Naive thymus-derived CD4-positive, alpha-beta T cell (primary cell): Measurements from ENCODE around the gene WFIKKN2. TPM values are rescaled to one million over a fixed set of nuclear protein-coding genes. Genes with fewer than 3 reads are reported as not detected.
A peak's percentile ranks its signal among the peaks of the same experiment; 100 is the strongest.

Source experiments
- ATAC-seq: fragments of 150-1000 bp; cut with Tn5 transposase; 2 replicates; pipeline ENCODE4 v1.10.0; 2021; ENCODE audit warnings: mild to moderate bottlenecking, moderate library complexity
- CTCF ChIA-PET: fragments of 350-600 bp; sonication (Branson Sonifier 250); formaldehyde crosslinking; loops from one replicate; lab custom pipeline; 2021; ENCODE audit warnings: antibody characterized with exemption; lab: Charles Lee
- POLR2A ChIA-PET: fragments of 350-600 bp; sonication (Branson Sonifier 250); formaldehyde crosslinking; loops from one replicate; lab custom pipeline; 2021; ENCODE audit warnings: antibody characterized with exemption, inconsistent platforms; lab: Charles Lee
- DNase-seq, 9 donors: peaks; one replicate each; pipeline versions ENCODE4 v3.0.0 to v3.0.0-alpha.2; 2020 to 2022; ENCODE audit warnings: mixed read lengths in 1 of 9
- H3K27ac ChIP-seq: one replicate; pipeline ENCODE4 v1.7.0; 2013; ENCODE audit warnings: mild to moderate bottlenecking, low read depth, low read length, moderate library complexity
- H3K27me3 ChIP-seq, 2 donors: one replicate each; pipeline ENCODE4 v1.7.0; 2013; ENCODE audit warnings: low read length in 2 of 2, mild to moderate bottlenecking in 2 of 2, moderate library complexity in 2 of 2; ENCODE audit not compliant: control insufficient read depth in 2 of 2, insufficient read depth in 2 of 2
- H3K36me3 ChIP-seq, 3 experiments: 1 replicate in 2 of 3; 2 replicates in 1 of 3; pipeline ENCODE4 v1.7.0; 2013; ENCODE audit warnings: low read length in 3 of 3, mild to moderate bottlenecking in 3 of 3, moderate library complexity in 1 of 3; ENCODE audit not compliant: insufficient read depth in 3 of 3, control insufficient read depth in 2 of 3
- H3K4me1 ChIP-seq, 2 donors: one replicate each; pipeline ENCODE4 v1.7.0; 2013; ENCODE audit warnings: low read length in 2 of 2, mild to moderate bottlenecking in 2 of 2, moderate library complexity in 1 of 2; ENCODE audit not compliant: control insufficient read depth in 2 of 2, insufficient read depth in 2 of 2
- H3K4me3 ChIP-seq: 2 replicates; pipeline ENCODE4 v1.7.0; 2013; ENCODE audit warnings: mild to moderate bottlenecking, low read length
- H3K9me3 ChIP-seq, 3 experiments: 1 replicate in 2 of 3; 2 replicates in 1 of 3; pipeline ENCODE4 v1.7.0; 2013; ENCODE audit warnings: low read length in 3 of 3; ENCODE audit not compliant: control insufficient read depth in 2 of 3
- H3K27ac Mint-ChIP-seq, 9 donors: one replicate each; pipeline ENCODE4 v1.8.0; 2020 to 2022; ENCODE audit warnings: mixed read lengths in 9 of 9, mild to moderate bottlenecking in 8 of 9, moderate library complexity in 5 of 9, inconsistent platforms in 2 of 9
- H3K27me3 Mint-ChIP-seq, 5 donors: one replicate each; pipeline ENCODE4 v1.8.0; 2021 to 2022; ENCODE audit warnings: mixed read lengths in 5 of 5, mild to moderate bottlenecking in 1 of 5
- H3K36me3 Mint-ChIP-seq, 5 donors: one replicate each; pipeline ENCODE4 v1.8.0; 2020 to 2022; ENCODE audit warnings: mixed read lengths in 5 of 5, mild to moderate bottlenecking in 3 of 5, inconsistent platforms in 1 of 5
- H3K4me1 Mint-ChIP-seq, 7 donors: one replicate each; pipeline ENCODE4 v1.8.0; 2020 to 2022; ENCODE audit warnings: mixed read lengths in 7 of 7, mild to moderate bottlenecking in 3 of 7, inconsistent platforms in 1 of 7
- H3K4me3 Mint-ChIP-seq, 10 donors: one replicate each; pipeline ENCODE4 v1.8.0; 2020 to 2022; ENCODE audit warnings: mild to moderate bottlenecking in 10 of 10, mixed read lengths in 10 of 10, moderate library complexity in 6 of 10, inconsistent platforms in 2 of 10
- H3K9me3 Mint-ChIP-seq, 11 donors: one replicate each; pipeline ENCODE4 v1.8.0; 2020 to 2022; ENCODE audit warnings: mixed read lengths in 11 of 11, mild to moderate bottlenecking in 4 of 11, inconsistent platforms in 1 of 11, moderate library complexity in 1 of 11
- intact Hi-C, 2 donors: fragments of 100-400 bp; cut with micrococcal nuclease; formaldehyde crosslinking; loops; one replicate each; pipeline ENCODE4 v1.15.1; 2023
- polyA plus RNA-seq, 2 donors: library from polyadenylated mRNA; unstranded; fragments of 300-500 nt; fragmentation: Illumina TruSeq; gene quantifications; one replicate each; pipeline ENCODE4 v1.2.3, GENCODE V29; 2021
- total RNA-seq, 6 experiments: library from RNA in 5 of 6; stranded (reverse) in 5 of 6; gene quantifications; 1 replicate in 5 of 6; 2 replicates in 1 of 6; pipeline ENCODE4 v1.2.3 and lab custom pipeline; 2021 to 2026

The WFIKKN2 gene
- total and polyA plus RNA-seq, 7 experiments from 2014 or later = not detected

DNA sequence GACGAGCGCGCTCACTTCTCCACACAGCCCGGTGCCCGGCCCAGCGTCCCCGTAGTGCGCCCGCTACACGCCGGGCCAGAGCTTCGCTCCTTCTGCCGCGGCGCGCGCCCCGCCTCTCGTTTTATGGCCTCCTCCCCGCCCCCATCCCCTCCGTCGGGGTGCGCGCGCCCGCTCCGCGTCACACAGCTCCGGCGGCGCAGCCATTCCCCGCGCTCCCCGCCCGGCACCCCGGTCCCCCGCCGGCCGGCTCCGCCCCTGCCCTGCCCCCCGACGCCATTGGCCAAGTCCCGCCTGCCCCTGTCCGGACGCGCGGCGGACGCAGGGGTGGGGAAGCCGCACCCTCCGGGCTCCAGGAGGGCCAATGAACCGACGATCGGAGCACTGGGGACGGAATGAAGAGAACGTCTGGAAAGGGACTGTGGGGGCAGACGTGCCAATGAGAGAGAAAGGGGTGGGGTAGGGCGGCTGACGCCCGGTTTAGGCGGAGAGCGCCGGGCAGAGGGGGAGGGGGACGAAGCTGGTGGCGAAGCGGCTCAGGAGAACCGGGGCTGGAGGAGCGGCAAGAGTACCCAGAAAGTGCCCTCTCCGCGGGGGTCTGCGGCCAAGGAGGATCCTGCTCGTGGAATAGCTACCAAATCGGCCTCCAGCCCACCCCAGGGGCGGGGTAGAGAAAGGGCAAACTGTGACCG lies 31.0 kb downstream of the WFIKKN2 start, which contains the start of gene TOB1:
TSS of gene TOB1 (minus strand) at position 94 of the 689 bp plus-strand sequence. CDS start 2,337 bp downstream, outside the sequence.
- Histone ChIP-seq H3K27me3 (no peaks in the 10 kb centered on the region), H3K27ac (peak within 1 kb of the TSS; percentile 98), H3K9me3 (no peaks in the 10 kb centered on the region), H3K4me3 (peak within 1 kb of the TSS; percentile 89), H3K36me3 (peaks cover 5 to 16% (median 13%) of the 10 kb centered on the region in 3 experiments), H3K4me1 (peaks cover 39 to 48% of the 10 kb centered on the region in 2 donors)
- intact Hi-C loops = loop anchor here (1.0 to 5.0 kb wide), 12 partner anchors 91 to 1504 kb away; partner anchors contain the start of genes ANKRD40 (in 2 of the 2), NME2 (in 2 of the 2), LUC7L3 (in 1 of the 2) and MBTD1 (in 1 of the 2)
- Mint-ChIP-seq H3K9me3 (peaks cover 0 to 5% (median 0%) of the 10 kb centered on the region in 11 donors), H3K36me3 (peaks cover 0 to 25% (median 17%) of the 10 kb centered on the region in 5 donors), H3K27ac (peak within 1 kb of the TSS; percentile 98 to 100 (median 100)), H3K27me3 (peaks cover 0 to 2% (median 0%) of the 10 kb centered on the region in 5 donors), H3K4me1 (peaks cover 33 to 65% (median 57%) of the 10 kb centered on the region in 7 donors), H3K4me3 (peak within 1 kb of the TSS; percentile 96 to 100 (median 100))
- peak; percentile 92 to 98 (median 95) for DNase-seq
- ATAC-seq = peak; percentile 86
- CTCF ChIA-PET = interaction anchor here (0.5 to 6.3 kb wide), 15 partner anchors 14 to 287 kb away, joined by 3 to 58 read pairs (median 8); partner anchors contain the start of gene NME1
- POLR2A ChIA-PET = interaction anchor here (0.6 to 18.6 kb wide), 22 partner anchors 8 to 720 kb away, joined by 3 to 828 read pairs (median 8); partner anchors contain the start of genes ANKRD40, LUC7L3, NME1 and NME2

DNA sequence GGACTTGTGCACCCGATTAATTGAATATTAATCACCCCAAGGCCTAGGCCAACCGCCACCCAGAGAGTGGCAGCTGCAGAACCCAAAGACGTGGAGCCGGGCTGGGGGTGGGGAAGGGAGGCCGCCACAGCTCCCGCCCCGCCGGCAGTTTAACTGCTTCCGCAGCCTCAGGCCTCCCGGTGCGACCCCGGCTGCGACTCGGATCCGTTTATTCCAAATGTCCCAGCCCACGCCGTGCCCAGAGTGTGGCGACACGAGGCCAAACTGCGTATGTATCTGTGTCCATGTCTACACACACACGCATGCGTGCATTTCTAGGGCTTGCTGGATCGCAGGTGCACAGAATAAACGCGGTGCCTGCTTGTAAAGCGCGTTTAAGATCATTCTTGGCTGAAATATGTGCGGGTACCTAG lies 31.6 kb downstream of the WFIKKN2 start:
- POLR2A ChIA-PET = interaction anchor here (0.7 to 18.6 kb wide), 16 partner anchors 8 to 299 kb away, joined by 3 to 828 read pairs (median 12); partner anchors contain the start of genes ANKRD40, LUC7L3, NME1 and NME2
- H3K4me3 Mint-ChIP-seq = peak overlapping the region; percentile 81 to 100 (median 94)

GRCh38 chr17:50867363-50868139 lies 32.2 kb downstream of the WFIKKN2 start:
- H3K4me1 ChIP-seq = peaks cover 41 to 53% of the 10 kb centered on the region in 2 donors
- H3K4me1 Mint-ChIP-seq = peaks cover 36 to 68% (median 58%) of the 10 kb centered on the region in 7 donors

More for the DNA sequence above, 31.6 kb downstream of the WFIKKN2 start:
- intact Hi-C loops = loop anchor here (1.0 to 5.0 kb wide), 17 partner anchors 43 to 1505 kb away; partner anchors contain the start of genes ANKRD40 (in 2 of the 2), MBTD1 (in 2 of the 2), NME2 (in 2 of the 2) and UTP18 (in 2 of the 2)
- Histone ChIP-seq H3K36me3 (peaks cover 5 to 11% (median 8%) of the 10 kb centered on the region in 3 experiments), H3K4me1 (peaks cover 40 to 48% of the 10 kb centered on the region in 2 donors), H3K9me3 (no peaks in the 10 kb centered on the region), H3K4me3 (peak overlapping the region; percentile 89), H3K27ac (peak overlapping the region; percentile 98), H3K27me3 (no peaks in the 10 kb centered on the region)
- DNase-seq = peak in 7 of 9 donors; percentile 58 to 85 (median 82)
- Mint-ChIP-seq H3K4me1 (peaks cover 36 to 65% (median 57%) of the 10 kb centered on the region in 7 donors), H3K27ac (peak overlapping the region; percentile 95 to 100 (median 98)), H3K27me3 (peaks cover 0 to 2% (median 0%) of the 10 kb centered on the region in 5 donors), H3K9me3 (peaks cover 0 to 5% (median 0%) of the 10 kb centered on the region in 11 donors), H3K36me3 (peaks cover 0 to 20% (median 11%) of the 10 kb centered on the region in 5 donors)
- CTCF ChIA-PET = interaction anchor here (0.7 to 3.4 kb wide), 15 partner anchors 14 to 87 kb away, joined by 3 to 33 read pairs (median 6); no protein-coding TSS in a partner anchor
- ATAC-seq = peak; percentile 26

DNA sequence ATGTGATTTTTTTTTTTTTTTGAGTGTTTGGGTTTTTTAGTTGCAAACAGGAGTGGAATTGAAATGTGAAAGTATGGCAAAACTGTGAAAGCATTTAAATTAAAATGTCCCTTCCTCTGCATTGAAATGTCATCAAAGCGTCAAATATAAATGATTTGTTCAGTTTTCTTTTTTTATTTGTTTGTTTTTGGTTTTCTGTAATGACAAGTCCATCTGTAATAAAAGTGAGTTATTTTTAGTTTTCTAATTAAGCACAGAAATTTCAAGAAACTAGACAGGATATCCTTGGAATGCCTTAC lies 32.7 kb downstream of the WFIKKN2 start:
- POLR2A ChIA-PET = interaction anchor here (2.0 to 18.6 kb wide), 6 partner anchors 15 to 297 kb away, joined by 7 to 828 read pairs (median 212); partner anchors contain the start of gene NME2

More at GRCh38 chr17:50867363-50868139, 32.2 kb downstream of the WFIKKN2 start:
- peaks cover 0 to 2% (median 0%) of the 10 kb centered on the region in 5 donors for H3K27me3 Mint-ChIP-seq
- H3K36me3 Mint-ChIP-seq = peaks cover 0 to 19% (median 10%) of the 10 kb centered on the region in 5 donors
- H3K9me3 ChIP-seq = no peaks in the 10 kb centered on the region
- H3K36me3 ChIP-seq = peaks cover 5 to 11% (median 8%) of the 10 kb centered on the region in 3 experiments
- peak overlapping the region; percentile 95 to 100 (median 98) for H3K27ac Mint-ChIP-seq
- ChIA-PET CTCF (interaction anchor here (0.7 to 3.4 kb wide), 13 partner anchors 15 to 85 kb away, joined by 3 to 33 read pairs (median 5); no protein-coding TSS in a partner anchor), POLR2A (interaction anchor here (1.0 to 18.6 kb wide), 13 partner anchors 7 to 298 kb away, joined by 3 to 828 read pairs (median 18); partner anchors contain the start of genes ANKRD40, NME1 and NME2)
- peak overlapping the region; percentile 81 to 100 (median 94) for H3K4me3 Mint-ChIP-seq
- intact Hi-C loops = loop anchor here (1.0 to 5.0 kb wide), 15 partner anchors 43 to 1505 kb away; partner anchors contain the start of genes ANKRD40 (in 2 of the 2), NME2 (in 2 of the 2), MBTD1 (in 1 of the 2) and PPP1R9B (in 1 of the 2)
- peak overlapping the region; percentile 98 for H3K27ac ChIP-seq
- H3K9me3 Mint-ChIP-seq = peaks cover 0 to 5% (median 0%) of the 10 kb centered on the region in 11 donors
- peak; percentile 58 to 90 (median 88) for DNase-seq
- no peaks in the 10 kb centered on the region for H3K27me3 ChIP-seq
- H3K4me3 ChIP-seq = peak overlapping the region; percentile 89
- ATAC-seq = peak; percentile 47

DNA sequence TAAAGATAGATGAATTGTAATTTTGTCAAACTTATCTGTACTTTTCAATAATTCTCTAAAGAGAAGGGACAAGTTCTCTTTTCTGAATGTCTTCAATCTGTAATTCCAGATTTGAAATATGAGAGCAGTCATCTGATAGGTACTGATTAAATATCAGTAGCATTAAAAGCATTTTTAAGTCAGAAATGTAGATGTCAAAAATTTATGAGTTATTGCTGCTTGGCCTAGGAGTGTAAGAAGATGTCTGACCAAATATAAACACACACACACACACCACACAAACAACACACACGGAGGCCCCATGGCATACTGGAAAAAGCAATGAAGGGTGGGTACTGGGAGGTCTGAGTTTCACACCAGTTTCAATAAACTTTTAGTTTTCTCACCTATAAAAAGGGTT lies 33.2 kb downstream of the WFIKKN2 start:
- POLR2A ChIA-PET = interaction anchor here (0.9 to 1.2 kb wide), 3 partner anchors 32 to 62 kb away, joined by 3 to 7 read pairs (median 3); no protein-coding TSS in a partner anchor
- Histone ChIP-seq H3K27me3 (no peaks in the 10 kb centered on the region), H3K4me3 (no peak overlapping the region), H3K36me3 (peaks cover 1 to 6% (median 3%) of the 10 kb centered on the region in 3 experiments), H3K9me3 (no peaks in the 10 kb centered on the region), H3K4me1 (peaks cover 37 to 53% of the 10 kb centered on the region in 2 donors), H3K27ac (peak overlapping the region; percentile 98)
- Mint-ChIP-seq H3K36me3 (peaks cover 0 to 10% (median 3%) of the 10 kb centered on the region in 5 donors), H3K4me3 (peak overlapping the region; percentile 81 to 100 (median 94)), H3K9me3 (peaks cover 0 to 5% (median 0%) of the 10 kb centered on the region in 11 donors), H3K27me3 (peaks cover 0 to 9% (median 0%) of the 10 kb centered on the region in 5 donors), H3K27ac (peak overlapping the region in 8 of 9 donors; percentile 95 to 100 (median 98)), H3K4me1 (peaks cover 32 to 69% (median 60%) of the 10 kb centered on the region in 7 donors)
- intact Hi-C loops = loop anchor here (5.0 kb wide), 7 partner anchors 89 to 1506 kb away; partner anchors contain the start of genes ANKRD40 (in 2 of the 2), NME2 (in 1 of the 2), PPP1R9B (in 1 of the 2) and SPOP (in 1 of the 2)
- ATAC-seq (no peak), DNase-seq (no peak)
- CTCF ChIA-PET = interaction anchor here (0.6 kb wide), 2 partner anchors 69 to 74 kb away, joined by 3 read pairs; no protein-coding TSS in a partner anchor

More for the DNA sequence above, 32.7 kb downstream of the WFIKKN2 start:
- Histone ChIP-seq H3K27me3 (no peaks in the 10 kb centered on the region), H3K9me3 (no peaks in the 10 kb centered on the region), H3K4me1 (peaks cover 41 to 53% of the 10 kb centered on the region in 2 donors), H3K36me3 (peaks cover 5 to 7% (median 6%) of the 10 kb centered on the region in 3 experiments), H3K27ac (peak overlapping the region; percentile 98), H3K4me3 (peak overlapping the region; percentile 89)
- Mint-ChIP-seq H3K9me3 (peaks cover 0 to 5% (median 0%) of the 10 kb centered on the region in 11 donors), H3K4me1 (peaks cover 33 to 69% (median 60%) of the 10 kb centered on the region in 7 donors), H3K36me3 (peaks cover 0 to 15% (median 6%) of the 10 kb centered on the region in 5 donors), H3K27me3 (peaks cover 0 to 5% (median 0%) of the 10 kb centered on the region in 5 donors), H3K27ac (peak overlapping the region; percentile 95 to 100 (median 98)), H3K4me3 (peak overlapping the region; percentile 81 to 100 (median 94))
- intact Hi-C loops = loop anchor here (5.0 kb wide), 7 partner anchors 89 to 1506 kb away; partner anchors contain the start of genes ANKRD40 (in 2 of the 2), NME2 (in 1 of the 2), PPP1R9B (in 1 of the 2) and SPOP (in 1 of the 2)
- CTCF ChIA-PET = interaction anchor here (1.0 to 3.4 kb wide), 4 partner anchors 15 to 81 kb away, joined by 3 to 33 read pairs (median 10); no protein-coding TSS in a partner anchor
- DNase-seq = no peak
- ATAC-seq = no peak
